GM12865 (cell line): Measurements from ENCODE around the gene PLBD1.

Experiments
- DNase-seq: peaks from one replicate; pipeline ENCODE4 v3.0.0; 2010; ENCODE audit warnings: low read depth
- H3K4me3 ChIP-seq: 2 replicates; pipeline ENCODE4 v1.5.1; 2011; ENCODE audit warnings: mild to moderate bottlenecking, low read depth, low read length, control low read depth
- CTCF ChIP-seq: IDR thresholded peaks from 2 replicates; pipeline ENCODE4 v1.5.1; 2011; ENCODE audit warnings: low read length, control low read depth, low read depth, inconsistent platforms; ENCODE audit not compliant: insufficient read depth; ENCODE audit errors: missing control alignments

The PLBD1 gene

DNA sequence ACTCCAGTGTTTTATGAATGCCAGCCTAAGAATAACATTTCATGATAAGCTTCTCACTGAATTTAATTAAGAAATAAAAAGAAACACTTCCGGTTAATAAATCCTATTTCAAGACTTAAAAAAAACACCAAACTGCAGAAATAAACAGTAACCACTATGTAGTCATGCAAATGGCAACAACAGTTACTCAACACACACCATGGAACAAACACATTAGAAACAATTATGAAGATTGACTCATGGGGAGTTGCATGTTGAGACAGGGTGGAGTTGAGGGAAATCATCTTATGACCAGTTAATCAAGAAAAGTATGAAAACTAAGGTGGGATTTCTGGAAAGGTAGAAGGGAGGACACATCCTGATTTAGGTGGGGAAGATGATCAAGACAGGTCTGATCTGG lies 52.7 kb downstream of the PLBD1 start:
- no peak for DNase-seq
- TF ChIP-seq CTCF: no peak
- H3K4me3 ChIP-seq: no peak overlapping the region

GRCh38 chr12:14514154-14514842 lies 53.4 kb downstream of the PLBD1 start:
- no peak overlapping the region for H3K4me3 ChIP-seq
- DNase-seq: peak; percentile 53
- TF ChIP-seq CTCF: peak; percentile 44

DNA sequence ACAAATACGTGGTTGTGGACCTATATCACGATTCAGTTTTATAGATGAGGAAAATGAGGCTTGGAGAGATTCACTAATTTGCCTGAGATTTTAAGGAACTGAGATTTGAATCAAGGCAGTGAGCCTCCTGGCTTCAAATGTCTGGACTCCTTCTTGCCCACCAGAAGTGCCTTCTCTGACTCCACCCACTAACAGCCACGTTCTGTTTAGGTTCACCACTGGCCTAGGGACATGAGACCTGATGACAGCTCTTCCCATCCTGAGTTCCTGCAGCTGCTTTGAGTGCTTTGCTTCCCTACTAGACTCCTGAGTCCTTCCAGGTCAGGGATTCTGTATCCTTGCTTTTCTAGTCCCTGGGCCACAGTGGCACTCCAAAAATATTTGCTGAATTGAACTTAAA lies 57.1 kb downstream of the PLBD1 start:
- no peak for DNase-seq
- H3K4me3 ChIP-seq: no peak overlapping the region
- no peak for TF ChIP-seq CTCF

DNA sequence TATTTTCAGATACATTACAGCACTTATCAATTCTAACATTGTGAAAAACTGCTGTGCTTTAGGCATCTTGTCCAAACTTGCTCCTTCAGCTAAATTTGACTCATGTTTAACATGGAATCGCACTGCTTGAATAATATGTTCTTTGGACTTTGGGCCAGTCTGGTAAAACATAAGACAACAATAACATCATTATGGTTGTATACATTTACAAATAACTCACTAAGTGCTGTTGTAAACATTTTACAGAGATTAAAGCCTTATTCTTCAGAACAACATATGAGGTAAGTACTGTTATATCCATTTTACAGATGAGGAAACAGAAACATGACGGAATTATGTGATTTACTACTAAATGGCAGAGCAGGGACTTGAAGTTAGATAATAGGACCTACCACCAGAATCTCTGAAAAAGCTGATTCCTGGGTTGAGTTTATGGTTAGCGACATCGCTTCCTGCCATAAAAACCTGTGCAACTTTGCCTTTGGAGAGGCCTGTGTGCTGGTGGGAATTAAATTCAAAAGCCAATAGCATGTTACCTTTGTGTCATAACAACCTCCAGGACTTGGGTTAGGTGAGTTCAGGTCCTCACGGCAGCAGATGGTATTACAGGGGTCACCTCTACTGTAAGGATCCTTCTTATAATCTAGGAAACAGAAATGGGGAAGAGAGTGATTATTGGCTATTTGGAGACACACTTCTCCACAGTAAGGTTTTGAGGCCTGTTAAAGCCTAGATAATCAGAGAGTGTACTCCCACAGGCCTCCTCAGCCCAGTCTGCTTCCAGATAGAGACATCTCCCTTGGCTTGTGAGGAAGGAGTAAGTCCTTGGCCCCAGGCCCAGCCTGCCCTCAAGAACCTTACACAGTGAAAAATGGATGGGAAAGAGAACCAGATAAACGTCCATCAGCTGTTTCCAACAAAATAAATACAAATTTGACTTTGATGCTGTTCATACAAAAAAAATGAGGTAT lies 61.8 kb downstream of the PLBD1 start:
- no peak for DNase-seq
- H3K4me3 ChIP-seq: no peak overlapping the region

GRCh38 chr12:14495326-14495725 lies 72.4 kb downstream of the PLBD1 start:
- H3K4me3 ChIP-seq: no peak overlapping the region
- TF ChIP-seq CTCF: no peak
- DNase-seq: no peak

More for the DNA sequence above, 61.8 kb downstream of the PLBD1 start:
- no peak for TF ChIP-seq CTCF

GRCh38 chr12:14482886-14483285 lies 84.8 kb downstream of the PLBD1 start:
- TF ChIP-seq CTCF: no peak
- DNase-seq: no peak
- H3K4me3 ChIP-seq: no peak overlapping the region

DNA sequence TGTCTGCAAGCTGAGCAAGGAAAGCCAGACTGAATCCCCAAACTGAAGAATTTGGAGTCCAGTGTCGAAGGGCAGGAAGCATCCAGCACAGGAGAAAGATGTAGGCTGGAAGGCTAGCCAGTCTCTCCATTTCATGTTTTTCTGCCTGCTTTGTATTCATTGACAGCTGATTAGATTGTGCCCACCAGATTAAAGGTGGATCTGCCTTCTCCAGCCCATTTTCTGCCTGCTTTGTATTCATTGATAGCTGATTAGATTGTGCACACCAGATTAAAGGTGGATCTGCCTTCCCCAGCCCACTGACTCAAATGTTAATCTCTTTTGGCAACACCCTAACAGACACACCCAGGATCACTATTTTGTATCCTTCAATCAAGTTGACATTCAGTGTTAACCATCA lies 85.3 kb downstream of the PLBD1 start:
- TF ChIP-seq CTCF: no peak
- no peak for DNase-seq

More for the DNA sequence above, 85.3 kb downstream of the PLBD1 start:
- H3K4me3 ChIP-seq: no peak overlapping the region
